H1 (cell line): ENCODE measurements around the gene PFKP. TPM values are rescaled to one million over a fixed set of nuclear protein-coding genes. Genes with fewer than 3 reads are reported as not detected.

Source experiments
- CTCF ChIA-PET: fragments of 300-600 bp; sonication (Branson Sonifier 250); formaldehyde crosslinking; loops from one replicate; lab custom pipeline; 2021; ENCODE audit not compliant: partially characterized antibody; lab: Charles Lee
- POLR2A ChIA-PET: fragments of 300-600 bp; sonication (Branson Sonifier 250); formaldehyde crosslinking; loops from one replicate; lab custom pipeline; 2021; ENCODE audit warnings: inconsistent platforms; ENCODE audit not compliant: partially characterized antibody; lab: Charles Lee
- DNase-seq, 2 experiments: peaks; one replicate each; pipeline versions ENCODE4 v3.0.0 to v3.0.0-alpha.2; 2010 to 2022; ENCODE audit warnings: low spot score in 2 of 2, low read depth in 1 of 2, mixed read lengths in 1 of 2
- FAIRE-seq: peaks from 2 replicates; lab custom pipeline; 2011; peaks lifted over from hg19 to GRCh38; lab: Jason Lieb, UNC
- H2AFZ ChIP-seq: 2 replicates; pipeline ENCODE4 v1.8.1; 2012; ENCODE audit warnings: low read length, inconsistent platforms
- H2AK5ac ChIP-seq: 2 replicates; pipeline ENCODE4 v1.6.1; 2013; ENCODE audit warnings: low read depth, low read length
- H2BK120ac ChIP-seq: replicated peaks from 2 replicates; pipeline ENCODE3; 2013; ENCODE audit warnings: low read depth, low read length, inconsistent platforms
- H2BK12ac ChIP-seq: 2 replicates; pipeline ENCODE4 v1.6.1; 2013; ENCODE audit warnings: low read depth, low read length
- H2BK15ac ChIP-seq: 2 replicates; pipeline ENCODE4 v1.6.1; 2013; ENCODE audit warnings: low read length
- H2BK20ac ChIP-seq: 2 replicates; pipeline ENCODE4 v1.6.1; 2013; ENCODE audit warnings: low read length
- H2BK5ac ChIP-seq: 2 replicates; pipeline ENCODE4 v1.6.1; 2013; ENCODE audit warnings: low read depth, low read length
- H3K14ac ChIP-seq: 2 replicates; pipeline ENCODE4 v1.6.1; 2013; ENCODE audit warnings: inconsistent platforms; ENCODE audit not compliant: insufficient read length
- H3K18ac ChIP-seq: 2 replicates; pipeline ENCODE4 v1.6.1; 2013; ENCODE audit warnings: low read length; ENCODE audit errors: extremely low read depth
- H3K23ac ChIP-seq: 2 replicates; pipeline ENCODE4 v1.6.1; 2013; ENCODE audit warnings: inconsistent platforms; ENCODE audit not compliant: insufficient read length
- H3K23me2 ChIP-seq: 2 replicates; pipeline ENCODE4 v1.6.1; 2013; ENCODE audit warnings: low read depth, low read length
- H3K27ac ChIP-seq: 2 replicates; pipeline ENCODE4 v1.6.1; 2011; ENCODE audit warnings: low read depth, low read length, inconsistent platforms
- H3K27me3 ChIP-seq, 4 experiments: replicated peaks in 1 of 4; 1 replicate in 1 of 4; 2 replicates in 3 of 4; pipeline versions ENCODE4 v1.6.1 to v1.8.1; 2011 to 2013; ENCODE audit warnings: low read length in 3 of 4, mild to moderate bottlenecking in 3 of 4, inconsistent platforms in 2 of 4, mixed read lengths in 2 of 4, moderate library complexity in 1 of 4; ENCODE audit not compliant: control insufficient read depth in 3 of 4, insufficient read depth in 3 of 4; ENCODE audit errors: extremely low read depth in 1 of 4
- H3K36me3 ChIP-seq, 4 experiments: 2 replicates each; pipeline versions ENCODE4 v1.6.1 to v1.8.1; 2011 to 2013; ENCODE audit warnings: mild to moderate bottlenecking in 4 of 4, low read length in 3 of 4, moderate library complexity in 2 of 4, control low read depth in 1 of 4, inconsistent platforms in 1 of 4; ENCODE audit not compliant: insufficient read depth in 4 of 4, control insufficient read depth in 2 of 4
- H3K4ac ChIP-seq: replicated peaks from 2 replicates; pipeline ENCODE3; 2013; ENCODE audit warnings: low read length, low read depth, mixed read lengths, inconsistent platforms; ENCODE audit not compliant: insufficient read length
- H3K4me1 ChIP-seq, 4 experiments: replicated peaks in 1 of 4; 1 replicate in 1 of 4; 2 replicates in 3 of 4; pipeline versions ENCODE4 v1.6.1 to v1.8.1; 2011 to 2013; ENCODE audit warnings: low read length in 3 of 4, inconsistent platforms in 2 of 4, mixed read lengths in 1 of 4; ENCODE audit not compliant: insufficient read depth in 4 of 4, control insufficient read depth in 3 of 4
- H3K4me2 ChIP-seq, 2 experiments: 2 replicates each; pipeline versions ENCODE4 v1.6.1 to v1.8.1; 2011 to 2013; ENCODE audit warnings: low read depth in 2 of 2, low read length in 2 of 2, control low read depth in 1 of 2, inconsistent platforms in 1 of 2, mild to moderate bottlenecking in 1 of 2; ENCODE audit not compliant: insufficient read depth in 1 of 2
- H3K4me3 ChIP-seq, 4 experiments: fragments of 200-600, 300-600 bp in 1 of 4; sonication (generic), shearing (Covaris generic), sonication (Bioruptor Twin) in 1 of 4; 2 replicates each; pipeline versions ENCODE4 v1.5.1 to v1.8.1; 2011 to 2016; ENCODE audit warnings: low read length in 4 of 4, low read depth in 3 of 4, control low read depth in 2 of 4, inconsistent platforms in 2 of 4, mild to moderate bottlenecking in 2 of 4, mixed read lengths in 1 of 4, moderate library complexity in 1 of 4; ENCODE audit not compliant: insufficient read depth in 2 of 4; ENCODE audit errors: extremely low read depth in 1 of 4
- H3K56ac ChIP-seq: replicated peaks from 2 replicates; pipeline ENCODE3; 2013; ENCODE audit warnings: low read depth, mild to moderate bottlenecking, mixed read lengths, low read length, inconsistent platforms; ENCODE audit not compliant: insufficient read length
- H3K79me1 ChIP-seq: 2 replicates; pipeline ENCODE4 v1.6.1; 2013; ENCODE audit warnings: low read depth, low read length, control low read depth
- H3K79me2 ChIP-seq, 2 experiments: 2 replicates each; pipeline versions ENCODE4 v1.6.1 to v1.8.1; 2012 to 2013; ENCODE audit warnings: low read length in 2 of 2, mild to moderate bottlenecking in 2 of 2, inconsistent platforms in 1 of 2; ENCODE audit not compliant: insufficient read depth in 2 of 2, control insufficient read depth in 1 of 2
- H3K9ac ChIP-seq, 4 experiments: replicated peaks in 1 of 4; 1 replicate in 1 of 4; 2 replicates in 3 of 4; pipeline versions ENCODE4 v1.6.1 to v1.8.1; 2011 to 2013; ENCODE audit warnings: low read depth in 3 of 4, low read length in 3 of 4, control low read depth in 2 of 4, mild to moderate bottlenecking in 2 of 4, moderate library complexity in 2 of 4, inconsistent platforms in 1 of 4; ENCODE audit errors: extremely low read depth in 1 of 4
- H3K9me3 ChIP-seq, 2 experiments: 2 replicates each; pipeline versions ENCODE4 v1.6.1 to v1.8.1; 2012 to 2013; ENCODE audit warnings: mild to moderate bottlenecking in 2 of 2, moderate library complexity in 2 of 2, control low read depth in 1 of 2, inconsistent platforms in 1 of 2, low read depth in 1 of 2, low read length in 1 of 2, mixed read lengths in 1 of 2; ENCODE audit not compliant: insufficient read depth in 2 of 2
- H4K20me1 ChIP-seq, 2 experiments: replicated peaks in 1 of 2; 2 replicates each; pipeline versions ENCODE3 to v1.8.1; 2011 to 2013; ENCODE audit warnings: inconsistent platforms in 2 of 2, low read length in 2 of 2, mild to moderate bottlenecking in 1 of 2; ENCODE audit not compliant: insufficient read depth in 2 of 2, control insufficient read depth in 1 of 2
- H4K5ac ChIP-seq: 2 replicates; pipeline ENCODE4 v1.6.1; 2013; ENCODE audit warnings: low read length, low read depth, mixed read lengths, inconsistent platforms; ENCODE audit not compliant: insufficient read length
- H4K8ac ChIP-seq: 2 replicates; pipeline ENCODE4 v1.8.0; 2013; ENCODE audit warnings: mild to moderate bottlenecking, moderate library complexity, low read length, inconsistent platforms; ENCODE audit not compliant: insufficient read depth; ENCODE audit errors: extremely low read depth
- H4K91ac ChIP-seq: replicated peaks from 2 replicates; pipeline ENCODE3; 2013; ENCODE audit warnings: low read length, mixed read lengths, inconsistent platforms; ENCODE audit not compliant: insufficient read length
- BRCA1 ChIP-seq: IDR thresholded peaks from 2 replicates; pipeline ENCODE4 v1.6.1; 2012; ENCODE audit warnings: low read depth, low read length, improper control_type of control experiment
- CHD1 ChIP-seq: IDR thresholded peaks from 2 replicates; pipeline ENCODE4 v1.6.1; 2012; ENCODE audit warnings: low read depth, low read length, improper control_type of control experiment
- CHD2 ChIP-seq: IDR thresholded peaks from 2 replicates; pipeline ENCODE4 v1.6.1; 2012; ENCODE audit warnings: low read length, improper control_type of control experiment
- GTF2F1 ChIP-seq: IDR thresholded peaks from 2 replicates; pipeline ENCODE4 v1.6.1; 2012; ENCODE audit warnings: low read depth, low read length, improper control_type of control experiment, borderline replicate concordance
- HDAC2 ChIP-seq, 2 experiments: fragments of 300-600 bp in 1 of 2; sonication (generic) in 1 of 2; IDR thresholded peaks; 2 replicates each; pipeline ENCODE4 v1.6.1; 2011 to 2012; ENCODE audit warnings: low read depth in 2 of 2, low read length in 2 of 2, mild to moderate bottlenecking in 2 of 2, moderate library complexity in 2 of 2, borderline replicate concordance in 1 of 2, inconsistent platforms in 1 of 2
- KDM1A ChIP-seq: fragments of 200-600, 300-600 bp; sonication (generic); IDR thresholded peaks from 2 replicates; pipeline ENCODE4 v1.7.1; 2016; ENCODE audit warnings: mild to moderate bottlenecking, low read length, borderline replicate concordance
- KDM5A ChIP-seq: fragments of 200-600 bp; IDR thresholded peaks from 2 replicates; pipeline ENCODE4 v1.7.1; 2012; ENCODE audit warnings: mild to moderate bottlenecking, low read length, inconsistent platforms, mixed read lengths
- MAFK ChIP-seq: IDR thresholded peaks from 2 replicates; pipeline ENCODE4 v1.6.1; 2012; ENCODE audit warnings: low read depth, mild to moderate bottlenecking, improper control_type of control experiment, low read length
- POLR2AphosphoS5 ChIP-seq: IDR thresholded peaks from 2 replicates; pipeline ENCODE4 v1.6.1; 2011; ENCODE audit warnings: low read depth, low read length
- POU5F1 ChIP-seq: IDR thresholded peaks from 2 replicates; pipeline ENCODE4 v1.6.1; 2011; ENCODE audit warnings: low read depth, mild to moderate bottlenecking, low read length, moderate library complexity
- RAD21 ChIP-seq, 2 experiments: IDR thresholded peaks in 1 of 2; conservative IDR thresholded peaks in 1 of 2; 2 replicates each; pipeline ENCODE4 v1.6.1; 2011; ENCODE audit warnings: low read depth in 2 of 2, low read length in 2 of 2, improper control_type of control experiment in 1 of 2, inconsistent platforms in 1 of 2, mild to moderate bottlenecking in 1 of 2, moderate library complexity in 1 of 2
- RBBP5 ChIP-seq: IDR thresholded peaks from 2 replicates; pipeline ENCODE4 v1.7.1; 2012; ENCODE audit warnings: low read depth, mild to moderate bottlenecking, inconsistent platforms, low read length, moderate library complexity, borderline replicate concordance
- SP1 ChIP-seq: IDR thresholded peaks from 2 replicates; pipeline ENCODE4 v1.6.1; 2011; ENCODE audit warnings: low read depth, low read length
- SUZ12 ChIP-seq: fragments of 200-600 bp; sonication (generic); IDR thresholded peaks from 2 replicates; pipeline ENCODE4 v1.6.1; 2012; ENCODE audit warnings: mild to moderate bottlenecking, inconsistent platforms, low read length, moderate library complexity, mixed read lengths
- YY1 ChIP-seq: IDR thresholded peaks from 2 replicates; pipeline ENCODE4 v1.6.1; 2011; ENCODE audit warnings: low read depth, mild to moderate bottlenecking, low read length
- WGBS, 2 experiments: shearing (Covaris generic) in 1 of 2; methylation state at CpG; one replicate each; pipeline versions ENCODE4 v1.1.6 to v1.1.7; 2013 to 2015; ENCODE audit warnings: low lambda C conversion rate in 2 of 2, mixed read lengths in 2 of 2, inconsistent platforms in 1 of 2, low coverage in 1 of 2, missing lambda C conversion rate in 1 of 2; ENCODE audit not compliant: insufficient replicate concordance in 2 of 2, insufficient coverage in 1 of 2, insufficient read length in 1 of 2; ENCODE audit errors: extremely low coverage in 1 of 2, missing lambda C conversion rate in 1 of 2; 5-methylcytosine and 5-hydroxymethylcytosine counted together
- polyA plus RNA-seq, 7 experiments: library from polyadenylated mRNA; depleted of rRNA in 3 of 7; stranded (reverse) in 5 of 7; unstranded in 2 of 7; fragments of >200 nt in 5 of 7; fragments of 200-250 nt in 2 of 7; gene quantifications; 1 replicate in 5 of 7; 2 replicates in 1 of 7; 4 replicates in 1 of 7; pipeline versions ENCODE4 v1.2.1 to v1.2.3, GENCODE V29; 2011 to 2013; ENCODE audit warnings: missing spikeins in 2 of 7, mixed read lengths in 2 of 7
- total RNA-seq: library from RNA; stranded (reverse); fragmentation: NEBNext Ultra II Directional; extraction: Animal tissue kit (Norgen Biotek cat#: 25700); gene quantifications from 2 replicates; pipeline ENCODE4 v1.2.1, GENCODE V29; 2021

The PFKP gene
- total and polyA plus RNA-seq, 2 of the 8 experiments (the other 6 are each of a cell fraction or from before 2014, with no cell fraction given): 51.2 to 128 TPM

- Histone ChIP-seq H3K56ac (no peak overlapping the region), H3K36me3 (no peaks in the 10 kb centered on the region), H2AK5ac (no peak overlapping the region), H3K4me3 (no peak overlapping the region), H2BK120ac (no peak overlapping the region), H4K20me1 (no peaks in the 10 kb centered on the region), H3K4me1 (peaks cover 0 to 3% (median 0%) of the 10 kb centered on the region in 4 experiments; a peak in 2 of 7 replicates), H2BK15ac (no peak overlapping the region), H3K9me3 (peaks cover 0 to 3% of the 10 kb centered on the region in 2 experiments; a peak in 1 of 4 replicates), H3K79me1 (no peaks in the 10 kb centered on the region), H3K18ac (no peak overlapping the region), H3K23me2 (peaks cover 2% of the 10 kb centered on the region; the same call in 1 of the 2 replicates), H2BK12ac (no peak overlapping the region), H2AFZ (no peak overlapping the region), H3K27ac (no peak overlapping the region), H2BK5ac (no peak overlapping the region), H3K14ac (no peak overlapping the region), H2BK20ac (no peak overlapping the region), H4K91ac (no peak overlapping the region), H3K4me2 (no peak overlapping the region), H3K27me3 (peaks cover 0 to 2% (median 0%) of the 10 kb centered on the region in 4 experiments; a peak in 2 of 7 replicates), H3K9ac (no peak overlapping the region), H3K79me2 (no peaks in the 10 kb centered on the region), H4K5ac (no peak overlapping the region), H3K23ac (no peak overlapping the region), H4K8ac (no peak overlapping the region), H3K4ac (no peak overlapping the region)
- CTCF ChIA-PET: no interaction called here
- POLR2A ChIA-PET: no interaction called here
- DNase-seq (no peak), FAIRE-seq (no peak)
- 84% methylated on average over 8 of the region's 8 CpGs; no CpG with 5 or more reads in 1 of the 2 experiments for WGBS, 2 experiments
- TF ChIP-seq GTF2F1: no peak
- no peak for TF ChIP-seq POLR2AphosphoS5
- no peak for TF ChIP-seq SP1
- no peak for TF ChIP-seq CHD2
- TF ChIP-seq KDM1A: no peak
- no peak for TF ChIP-seq RBBP5
- TF ChIP-seq MAFK: no peak
- no peak for TF ChIP-seq YY1
- no peak for TF ChIP-seq SUZ12
- no peak for TF ChIP-seq KDM5A
- no peak for TF ChIP-seq CHD1
- TF ChIP-seq RAD21 (IDR thresholded peaks at IDR 0.05 in 1 of 2, conservative IDR thresholded peaks at IDR 0.05 in 1 of 2; ENCODE audit: low read depth in 2 of 2, low read length in 2 of 2): no peak
- no peak for TF ChIP-seq HDAC2 (IDR thresholded peaks at IDR 0.05; ENCODE audit: borderline replicate concordance in 1 of 2, low read depth in 2 of 2, low read length in 2 of 2)
- no peak for TF ChIP-seq POU5F1
- no peak for TF ChIP-seq BRCA1
Observed at GRCh38 chr10:3057946-3058345, 9.4 kb upstream of the PFKP start.
